ENCODE data around the gene NDEL1. TPM values are rescaled to one million over a fixed set of nuclear protein-coding genes. Genes with fewer than 3 reads are reported as not detected.

NDEL1 gene
- total and polyA plus RNA-seq, 2 donors (not counting 3 experiments of a cell fraction or from before 2014, with no cell fraction given), result 60.0 to 87.4 TPM

GRCh38 chr17:8402921-8403536 is 32.7 kb upstream of the NDEL1 start:
- ChIA-PET CTCF (no interaction called here), POLR2A (no interaction called here)
- dilution Hi-C loops (cut with MboI; ENCODE audit: extremely low pct_ligation_motif_present, low sequenced_read_pairs), result no loop called here
- intact Hi-C loops (cut with micrococcal nuclease), result loop anchor here (5.0 kb wide), 1 partner anchor 401 kb away; the partner anchor contains the start of gene GUCY2D
- Histone ChIP-seq H3K9ac (replicated peaks; ENCODE audit: extremely low read depth, insufficient read depth, low read length) (no peak overlapping the region), H3K4me3 (replicated peaks in 1 of 3; ENCODE audit: insufficient read depth in 1 of 3, low read depth in 1 of 3, low read length in 3 of 3) (no peak overlapping the region), H4K20me1 (replicated peaks; ENCODE audit: control insufficient read depth, extremely low read depth, insufficient read depth, low read length) (no peaks in the 10 kb centered on the region), H3K4me1 (ENCODE audit: control insufficient read depth, extremely low read depth, insufficient read depth, low read length) (no peaks in the 10 kb centered on the region), H3K27me3 (ENCODE audit: control insufficient read depth in 2 of 2, insufficient read depth in 2 of 2, low read length in 2 of 2) (peaks cover 0 to 4% of the 10 kb centered on the region in 2 experiments), H3K36me3 (ENCODE audit: control insufficient read depth in 2 of 2, extremely low read depth in 1 of 2, insufficient read depth in 2 of 2, low read length in 2 of 2) (no peaks in the 10 kb centered on the region), H3K79me2 (ENCODE audit: control insufficient read depth, insufficient read depth, low read length) (no peaks in the 10 kb centered on the region), H3K9me3 (replicated peaks; ENCODE audit: control insufficient read depth, insufficient read depth, low read length) (no peaks in the 10 kb centered on the region), H3K9me1 (replicated peaks; ENCODE audit: control insufficient read depth, extremely low read depth, insufficient read depth, low read length) (no peaks in the 10 kb centered on the region), H3K27ac (ENCODE audit: insufficient read depth, low read depth, low read length) (no peak overlapping the region), H2AFZ (ENCODE audit: low read depth, low read length) (no peak overlapping the region), H3K4me2 (ENCODE audit: insufficient read depth, low read length) (no peak overlapping the region)
- BruUV-seq (replicated peaks), result no TSS peak
- DNase-seq (ENCODE audit: low read depth, low spot score), result peak; percentile 57
- FAIRE-seq, result peak; percentile 21
- TF ChIP-seq GATA2 (IDR thresholded peaks at IDR 0.05; ENCODE audit: insufficient read depth, insufficient read length, low read depth, low read length), result no peak
- TF ChIP-seq POLR2A (IDR thresholded peaks at IDR 0.05; ENCODE audit: low read depth, low read length), result no peak
- no peak for TF ChIP-seq MAX (IDR thresholded peaks at IDR 0.05; ENCODE audit: insufficient read depth, insufficient read length)
- TF ChIP-seq MYC (IDR thresholded peaks at IDR 0.05; ENCODE audit: low read depth, low read length), result no peak
- no peak for TF ChIP-seq JUN (IDR thresholded peaks at IDR 0.05; ENCODE audit: borderline replicate concordance, insufficient read depth, insufficient read length, low read depth)
- TF ChIP-seq FOS (IDR thresholded peaks at IDR 0.05; ENCODE audit: borderline replicate concordance, insufficient read depth, low read length), result no peak
- TF ChIP-seq CTCF (IDR thresholded peaks at IDR 0.05; ENCODE audit: extremely low read depth in 1 of 2, insufficient read depth in 1 of 2, low read depth in 1 of 2, low read length in 2 of 2), result no peak
- no peak for TF ChIP-seq EZH2 (IDR thresholded peaks at IDR 0.05; ENCODE audit: borderline replicate concordance, low read depth, low read length, severe bottlenecking)
- no peak for TF ChIP-seq POLR2AphosphoS5 (IDR thresholded peaks at IDR 0.05; ENCODE audit: insufficient read depth, low read depth, low read length)
